Erythroblast (primary cell): ENCODE measurements around the gene SNRNP70.
"Not testable (repeated sequence)": the region's sequence is repeated elsewhere in the genome, so short reads cannot be mapped to it uniquely, and the experiment has no call there.

Experiments used
- GATA1 ChIP-seq: IDR thresholded peaks from 2 replicates; pipeline ENCODE4 v1.6.1; 2011; ENCODE audit warnings: low read depth, mild to moderate bottlenecking, control low read depth, low read length, moderate library complexity
- POLR2A ChIP-seq: IDR thresholded peaks from 2 replicates; pipeline ENCODE4 v1.6.1; 2011; ENCODE audit warnings: mild to moderate bottlenecking, low read length

DNA sequence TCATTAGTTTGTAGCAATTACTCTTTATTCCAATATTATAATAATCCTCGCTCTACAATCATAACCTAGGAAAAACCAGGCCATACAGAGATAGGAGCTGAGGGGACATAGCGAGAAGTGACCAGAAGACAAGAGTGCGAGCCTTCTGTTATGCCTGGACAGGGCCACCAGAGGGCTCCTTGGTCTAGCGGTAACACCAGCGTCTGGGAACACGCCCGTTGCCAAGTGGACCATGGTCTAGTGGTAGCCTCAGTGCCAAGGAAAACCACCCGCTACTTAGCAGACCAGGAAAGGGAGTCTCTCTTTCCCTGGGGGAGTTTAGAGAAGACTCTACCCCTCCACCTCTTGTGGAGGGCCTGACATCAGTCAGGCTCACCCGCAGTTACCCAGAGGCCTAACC is 10.4 kb upstream of the SNRNP70 start:
- not testable (repeated sequence) for TF ChIP-seq POLR2A, GATA1
